PFSK-1 (cell line): ENCODE data around the gene S100A12.

Experiments
- FOXP2 ChIP-seq: optimal IDR thresholded peaks from 2 replicates; pipeline ENCODE3; 2011; ENCODE audit warnings: borderline replicate concordance, control low read depth, inconsistent platforms; ENCODE audit not compliant: insufficient read depth; ENCODE audit errors: extremely low read length, extremely low read depth
- POLR2AphosphoS5 ChIP-seq: IDR thresholded peaks from 2 replicates; pipeline ENCODE4 v1.6.1; 2012; ENCODE audit warnings: low read depth, mild to moderate bottlenecking, control low read depth, low read length, moderate library complexity
- SIN3A ChIP-seq: IDR thresholded peaks from 2 replicates; pipeline ENCODE4 v1.6.1; 2012; ENCODE audit warnings: mild to moderate bottlenecking, low read length, moderate library complexity, borderline replicate concordance; ENCODE audit not compliant: insufficient read depth
- TAF1 ChIP-seq: IDR thresholded peaks from 2 replicates; pipeline ENCODE4 v1.6.1; 2012; ENCODE audit warnings: low read length, control low read depth, borderline replicate concordance; ENCODE audit not compliant: insufficient read depth
- TF ChIP-seq, protein P1 (sequence below), 2 experiments: IDR thresholded peaks; 2 replicates each; pipeline versions ENCODE4 v1.6.1 to v1.8.0; 2011 to 2012; ENCODE audit warnings: low read depth in 2 of 2, low read length in 2 of 2, control low read depth in 1 of 2, inconsistent platforms in 1 of 2, mild to moderate bottlenecking in 1 of 2, moderate library complexity in 1 of 2; ENCODE audit not compliant: insufficient read depth in 1 of 2

The S100A12 gene

DNA sequence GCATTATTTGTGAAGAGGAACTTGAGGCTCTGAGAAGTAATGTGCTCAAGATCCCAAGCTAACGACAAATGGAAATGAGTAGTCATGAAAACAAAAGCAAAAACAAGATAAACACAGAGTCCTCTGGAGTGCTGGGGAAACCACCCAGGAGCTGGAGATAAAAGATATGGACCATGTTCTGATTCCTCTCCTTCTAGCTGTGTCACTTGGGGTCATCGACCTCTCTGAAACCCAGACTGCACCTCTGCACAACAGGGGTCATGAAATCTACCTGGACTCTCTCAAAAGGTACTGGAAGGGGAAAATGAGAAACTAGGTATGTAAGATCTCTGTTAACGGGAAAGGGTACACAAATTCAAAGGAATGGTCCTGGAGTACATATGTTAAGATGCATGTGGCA, 33.2 kb downstream of the S100A12 start:
- TF ChIP-seq FOXP2 (no peak), SIN3A (no peak), POLR2AphosphoS5 (no peak), TAF1 (no peak)
- TF ChIP-seq, protein P1, sequence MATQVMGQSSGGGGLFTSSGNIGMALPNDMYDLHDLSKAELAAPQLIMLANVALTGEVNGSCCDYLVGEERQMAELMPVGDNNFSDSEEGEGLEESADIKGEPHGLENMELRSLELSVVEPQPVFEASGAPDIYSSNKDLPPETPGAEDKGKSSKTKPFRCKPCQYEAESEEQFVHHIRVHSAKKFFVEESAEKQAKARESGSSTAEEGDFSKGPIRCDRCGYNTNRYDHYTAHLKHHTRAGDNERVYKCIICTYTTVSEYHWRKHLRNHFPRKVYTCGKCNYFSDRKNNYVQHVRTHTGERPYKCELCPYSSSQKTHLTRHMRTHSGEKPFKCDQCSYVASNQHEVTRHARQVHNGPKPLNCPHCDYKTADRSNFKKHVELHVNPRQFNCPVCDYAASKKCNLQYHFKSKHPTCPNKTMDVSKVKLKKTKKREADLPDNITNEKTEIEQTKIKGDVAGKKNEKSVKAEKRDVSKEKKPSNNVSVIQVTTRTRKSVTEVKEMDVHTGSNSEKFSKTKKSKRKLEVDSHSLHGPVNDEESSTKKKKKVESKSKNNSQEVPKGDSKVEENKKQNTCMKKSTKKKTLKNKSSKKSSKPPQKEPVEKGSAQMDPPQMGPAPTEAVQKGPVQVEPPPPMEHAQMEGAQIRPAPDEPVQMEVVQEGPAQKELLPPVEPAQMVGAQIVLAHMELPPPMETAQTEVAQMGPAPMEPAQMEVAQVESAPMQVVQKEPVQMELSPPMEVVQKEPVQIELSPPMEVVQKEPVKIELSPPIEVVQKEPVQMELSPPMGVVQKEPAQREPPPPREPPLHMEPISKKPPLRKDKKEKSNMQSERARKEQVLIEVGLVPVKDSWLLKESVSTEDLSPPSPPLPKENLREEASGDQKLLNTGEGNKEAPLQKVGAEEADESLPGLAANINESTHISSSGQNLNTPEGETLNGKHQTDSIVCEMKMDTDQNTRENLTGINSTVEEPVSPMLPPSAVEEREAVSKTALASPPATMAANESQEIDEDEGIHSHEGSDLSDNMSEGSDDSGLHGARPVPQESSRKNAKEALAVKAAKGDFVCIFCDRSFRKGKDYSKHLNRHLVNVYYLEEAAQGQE (IDR thresholded peaks at IDR 0.05; ENCODE audit: insufficient read depth in 1 of 2, low read depth in 2 of 2, low read length in 2 of 2) = no peak

DNA sequence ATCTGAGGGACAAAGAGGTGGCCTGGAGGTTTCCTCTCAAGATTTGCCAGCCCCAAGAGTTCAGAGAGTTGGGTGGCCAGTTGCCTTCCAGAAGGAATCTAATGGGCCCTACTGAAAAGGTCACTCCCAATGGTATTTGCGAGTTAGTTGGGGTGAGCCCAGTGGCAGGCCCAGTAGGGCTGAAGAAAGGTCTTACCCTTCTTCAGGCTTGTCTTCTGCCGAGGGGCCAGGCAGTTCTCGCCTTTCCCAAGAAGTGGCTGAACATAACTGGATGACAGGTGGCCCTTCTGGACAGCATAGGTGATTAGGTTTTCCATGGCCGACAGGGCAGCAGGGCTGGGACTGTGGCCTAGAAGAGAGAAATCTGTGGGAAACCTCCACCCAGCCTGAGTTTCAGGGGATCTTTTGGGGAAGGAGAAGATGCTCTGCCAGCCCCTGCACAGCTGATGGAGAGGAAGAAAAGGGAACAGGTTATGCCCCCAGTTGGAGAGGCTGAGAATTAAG, 33.9 kb downstream of the S100A12 start:
- TF ChIP-seq SIN3A = no peak
- TF ChIP-seq TAF1 = no peak
- no peak for TF ChIP-seq POLR2AphosphoS5

DNA sequence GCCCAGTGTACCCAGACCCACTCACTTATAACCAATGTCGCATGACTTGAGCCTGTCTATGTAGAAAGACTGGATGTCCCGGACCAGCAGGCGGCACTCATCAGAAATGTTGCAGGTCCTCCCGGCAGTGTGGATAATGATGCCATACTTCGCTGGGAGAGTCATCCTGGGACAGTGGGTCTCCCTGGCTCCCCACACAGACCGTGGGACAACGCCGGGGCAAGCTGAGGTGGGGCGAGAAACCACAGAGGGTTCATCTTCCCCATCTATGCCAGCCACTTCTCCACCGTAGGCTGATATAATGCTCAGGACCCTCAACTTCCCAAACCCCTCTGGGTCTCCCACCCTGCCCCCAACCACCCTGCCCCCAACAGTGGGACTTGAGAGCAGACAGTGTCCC, 35.1 kb downstream of the S100A12 start:
- no peak for TF ChIP-seq FOXP2
- TF ChIP-seq, protein P1 (IDR thresholded peaks at IDR 0.05; ENCODE audit: insufficient read depth in 1 of 2, low read depth in 2 of 2, low read length in 2 of 2) = no peak
- TF ChIP-seq SIN3A = no peak
- no peak for TF ChIP-seq TAF1
- TF ChIP-seq POLR2AphosphoS5 = no peak

DNA sequence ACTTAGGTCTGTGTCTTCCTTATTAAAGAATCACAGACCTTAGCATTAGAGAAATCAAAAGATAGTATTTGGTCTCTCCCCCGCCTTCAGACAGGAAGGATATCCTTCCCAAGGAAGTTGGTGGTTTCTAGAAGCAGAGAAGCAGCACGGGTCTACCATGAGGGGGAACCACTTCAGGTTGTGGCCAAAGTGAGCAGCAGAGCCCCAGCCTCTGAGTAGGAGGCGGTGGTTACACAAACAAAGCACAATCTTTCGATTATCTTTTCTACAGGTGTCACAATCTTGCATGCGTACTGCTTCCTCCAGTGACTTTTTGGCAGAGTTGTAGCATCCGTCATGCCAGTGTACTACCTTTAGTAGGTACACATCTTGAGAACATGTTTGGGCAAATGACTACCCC, 35.6 kb downstream of the S100A12 start:
- TF ChIP-seq POLR2AphosphoS5 (no peak), SIN3A (no peak), FOXP2 (no peak), TAF1 (no peak)
- TF ChIP-seq, protein P1 (IDR thresholded peaks at IDR 0.05; ENCODE audit: insufficient read depth in 1 of 2, low read depth in 2 of 2, low read length in 2 of 2) = no peak

DNA sequence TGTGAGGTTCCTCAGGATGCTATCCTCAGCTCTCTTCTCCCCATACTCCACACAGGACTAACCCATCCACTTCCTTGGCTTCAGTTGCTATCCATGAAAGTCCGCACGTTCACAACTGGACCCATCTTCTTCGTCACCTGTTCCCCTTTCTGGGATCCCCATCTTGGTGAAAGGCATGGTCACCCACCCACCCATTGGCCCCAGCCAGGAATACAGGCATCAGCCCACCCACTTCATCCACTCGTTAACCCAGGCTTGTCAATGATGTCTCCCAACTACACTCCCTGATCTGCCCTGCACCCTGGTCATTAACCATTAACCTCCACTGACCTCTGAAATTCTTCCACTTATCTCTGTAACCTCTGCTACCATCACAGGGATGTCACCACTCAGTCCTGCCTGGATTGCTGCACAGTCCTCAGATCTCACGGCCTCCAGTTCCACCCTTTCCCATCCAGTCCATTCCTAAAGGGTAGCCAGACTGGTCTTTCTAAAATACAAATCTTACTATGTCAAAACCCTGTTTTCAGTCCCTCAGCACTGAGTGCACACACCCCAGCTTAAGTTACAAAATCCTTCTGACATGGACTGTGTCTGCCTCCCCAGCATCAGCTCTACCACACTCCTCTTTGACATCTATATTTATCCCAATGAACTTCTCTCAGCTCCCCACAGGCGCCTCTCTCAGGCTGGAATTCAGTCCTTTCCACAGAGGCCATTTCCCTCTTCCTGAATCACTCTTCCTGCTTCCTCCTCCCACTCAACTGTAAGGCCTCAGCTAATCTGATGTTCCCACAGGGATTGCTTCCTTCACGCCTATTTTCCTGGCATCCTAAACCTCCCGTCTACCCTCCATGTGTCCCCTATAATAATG, 37.2 kb downstream of the S100A12 start:
- TF ChIP-seq FOXP2 = no peak
- TF ChIP-seq TAF1 = no peak
- TF ChIP-seq, protein P1 (IDR thresholded peaks at IDR 0.05; ENCODE audit: insufficient read depth in 1 of 2, low read depth in 2 of 2, low read length in 2 of 2) = no peak
- no peak for TF ChIP-seq POLR2AphosphoS5
